OCI-LY1 (cell line): ENCODE data around the gene SLC2A10.

Experiments used
- EZH2 ChIP-seq: fragments of 200-600 bp; sonication (generic), shearing (Covaris generic); IDR thresholded peaks from 2 replicates; pipeline ENCODE4 v1.8.0; 2017; ENCODE audit warnings: borderline replicate concordance, mixed run types, mild to moderate bottlenecking, antibody characterized with exemption, low read length, moderate library complexity, mixed read lengths
- TF ChIP-seq, protein P1 (sequence below): fragments of 200-600 bp; sonication (generic), shearing (Covaris generic); IDR thresholded peaks from 2 replicates; pipeline ENCODE4 v1.5.1; 2017; ENCODE audit warnings: mild to moderate bottlenecking, antibody characterized with exemption, low read length, moderate library complexity, mixed read lengths

DNA sequence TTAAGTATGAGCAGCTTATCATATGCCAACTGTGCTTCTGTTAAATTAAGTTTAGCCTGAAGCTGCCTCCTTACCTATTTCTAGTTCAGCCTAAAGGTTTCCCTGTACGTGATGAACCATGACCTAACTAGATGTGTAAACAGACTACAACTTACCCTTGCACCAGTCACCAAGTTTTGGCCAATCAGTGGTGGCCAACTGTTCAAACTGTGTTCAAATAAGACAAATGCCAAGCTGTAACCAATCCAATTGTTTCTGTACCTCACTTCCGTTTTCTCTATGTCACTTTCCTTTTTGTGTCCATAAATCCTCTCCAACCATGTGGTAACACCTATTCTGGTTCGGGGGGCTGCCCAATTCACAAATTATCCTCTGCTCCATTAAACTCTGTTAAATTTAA, 6.0 kb upstream of the SLC2A10 start:
- TF ChIP-seq, protein P1, sequence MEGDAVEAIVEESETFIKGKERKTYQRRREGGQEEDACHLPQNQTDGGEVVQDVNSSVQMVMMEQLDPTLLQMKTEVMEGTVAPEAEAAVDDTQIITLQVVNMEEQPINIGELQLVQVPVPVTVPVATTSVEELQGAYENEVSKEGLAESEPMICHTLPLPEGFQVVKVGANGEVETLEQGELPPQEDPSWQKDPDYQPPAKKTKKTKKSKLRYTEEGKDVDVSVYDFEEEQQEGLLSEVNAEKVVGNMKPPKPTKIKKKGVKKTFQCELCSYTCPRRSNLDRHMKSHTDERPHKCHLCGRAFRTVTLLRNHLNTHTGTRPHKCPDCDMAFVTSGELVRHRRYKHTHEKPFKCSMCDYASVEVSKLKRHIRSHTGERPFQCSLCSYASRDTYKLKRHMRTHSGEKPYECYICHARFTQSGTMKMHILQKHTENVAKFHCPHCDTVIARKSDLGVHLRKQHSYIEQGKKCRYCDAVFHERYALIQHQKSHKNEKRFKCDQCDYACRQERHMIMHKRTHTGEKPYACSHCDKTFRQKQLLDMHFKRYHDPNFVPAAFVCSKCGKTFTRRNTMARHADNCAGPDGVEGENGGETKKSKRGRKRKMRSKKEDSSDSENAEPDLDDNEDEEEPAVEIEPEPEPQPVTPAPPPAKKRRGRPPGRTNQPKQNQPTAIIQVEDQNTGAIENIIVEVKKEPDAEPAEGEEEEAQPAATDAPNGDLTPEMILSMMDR, result no peak
- no peak for TF ChIP-seq EZH2
